Psoas muscle (tissue), 8 donors: ENCODE measurements around the gene VAV3. TPM values are rescaled to one million over a fixed set of nuclear protein-coding genes. Genes with fewer than 3 reads are reported as not detected.

Source experiments
- ATAC-seq, 4 donors: fragments of 200-7000 bp; cut with Tn5 transposase; one replicate each; pipeline ENCODE4 v1.9.1; 2020; ENCODE audit warnings: moderate library complexity in 3 of 4, mild to moderate bottlenecking in 2 of 4
- DNase-seq, 2 donors: peaks; one replicate each; pipeline ENCODE4 v3.0.0-alpha.2; 2020
- H3K27ac ChIP-seq: fragments of 200-600 bp; one replicate; pipeline ENCODE4 v1.8.0; 2022
- H3K27me3 ChIP-seq, 3 donors: fragments of 200-600 bp in 1 of 3; one replicate each; pipeline versions ENCODE4 v1.6.1 to v1.8.0; 2013 to 2022; ENCODE audit warnings: low read length in 2 of 3, mild to moderate bottlenecking in 2 of 3, moderate library complexity in 1 of 3; ENCODE audit not compliant: insufficient read depth in 3 of 3
- H3K36me3 ChIP-seq, 2 donors: fragments of 200-600 bp in 1 of 2; one replicate each; pipeline versions ENCODE4 v1.6.1 to v1.8.0; 2013 to 2022; ENCODE audit warnings: low read depth in 1 of 2, mild to moderate bottlenecking in 1 of 2, moderate library complexity in 1 of 2; ENCODE audit not compliant: insufficient read depth in 1 of 2
- H3K4me1 ChIP-seq: fragments of 200-600 bp; one replicate; pipeline ENCODE4 v1.8.0; 2022
- H3K4me3 ChIP-seq: fragments of 200-600 bp; one replicate; pipeline ENCODE4 v1.8.0; 2022; ENCODE audit warnings: mild to moderate bottlenecking
- H3K9me3 ChIP-seq: fragments of 200-600 bp; one replicate; pipeline ENCODE4 v1.8.0; 2022
- CTCF ChIP-seq: fragments of 200-600 bp; IDR thresholded peaks from one replicate; pipeline ENCODE4 v1.8.0; 2022; ENCODE audit warnings: antibody characterized with exemption
- WGBS, 3 donors: extraction: QIAGEN DNeasy Blood & Tissue Kit; methylation state at CpG; one replicate each; pipeline versions ENCODE4 v1.1.6 to v1.1.7; 2013; 5-methylcytosine and 5-hydroxymethylcytosine counted together
- intact Hi-C, 2 donors: fragments of 100-400 bp; cut with DNase I; formaldehyde crosslinking; loops; one replicate each; pipeline versions ENCODE4 v1.11.0 to v1.14.2; 2022
- polyA plus RNA-seq, 3 donors: library from polyadenylated mRNA; stranded (reverse); fragments of 200-250 nt; gene quantifications; one replicate each; pipeline ENCODE4 v1.2.3, GENCODE V29; 2013
- total RNA-seq, 4 donors: library from RNA; stranded (reverse); fragmentation: NEBNext Ultra II Directional in 2 of 4; extraction: Animal tissue kit (Norgen Biotek cat#: 25700) in 2 of 4; gene quantifications; one replicate each; pipeline versions ENCODE4 v1.2.1 to v1.2.4, GENCODE V29; 2021 to 2023
- donor health status: healthy with polysubstance abuse.
- donor health status: DM: no; HTN: no; CAD: no; lungs with moderate emphysema.
- donor health status: Bipolar disorder and iron deficiency.
- donor health status: healthy.
- donor health status: DM: yes; HTN: yes; CAD: no.
- donor health status: DM: no; HTN: no; CAD: no.
- donor health status: DM: no; HTN: no; CAD: no.
- donor health status: DM: yes; HTN: yes; CAD: no.

The VAV3 gene
- total and polyA plus RNA-seq, 7 donors: 0.28 to 1.7 (median 0.72) TPM

- Histone ChIP-seq H3K9me3 (no peaks in the 10 kb centered on the region), H3K27me3 (no peaks in the 10 kb centered on the region), H3K4me1 (no peaks in the 10 kb centered on the region), H3K36me3 (no peaks in the 10 kb centered on the region), H3K27ac (no peak overlapping the region), H3K4me3 (no peak overlapping the region)
- no peak for DNase-seq
- TF ChIP-seq CTCF: no peak
- intact Hi-C loops: no loop called here
- 78 to 83% (median 80%) methylated on average over 6 of the region's 6 CpGs for WGBS, 3 donors
- ATAC-seq: no peak
Measured at GRCh38 chr1:107762751-107763390, 202.1 kb downstream of the VAV3 start.

- Histone ChIP-seq H3K9me3 (no peaks in the 10 kb centered on the region), H3K27me3 (no peaks in the 10 kb centered on the region), H3K4me1 (no peaks in the 10 kb centered on the region), H3K4me3 (no peak overlapping the region), H3K36me3 (no peaks in the 10 kb centered on the region), H3K27ac (no peak overlapping the region)
- intact Hi-C loops: no loop called here
- ATAC-seq: no peak
- TF ChIP-seq CTCF: no peak
- 68 to 74% (median 69%) methylated on average over 3 of the region's 3 CpGs for WGBS, 3 donors
- no peak for DNase-seq
Measured at GRCh38 chr1:107760065-107760464, 204.9 kb downstream of the VAV3 start.

- no peaks in the 10 kb centered on the region for H3K27me3 ChIP-seq
- H3K9me3 ChIP-seq: no peaks in the 10 kb centered on the region
- intact Hi-C loops: no loop called here
- 39 to 47% (median 41%) methylated on average over 6 of the region's 6 CpGs for WGBS, 3 donors
- no peak overlapping the region for H3K4me3 ChIP-seq
- H3K4me1 ChIP-seq: no peaks in the 10 kb centered on the region
- no peaks in the 10 kb centered on the region for H3K36me3 ChIP-seq
- DNase-seq (no peak), ATAC-seq (no peak)
- no peak overlapping the region for H3K27ac ChIP-seq
- peak; percentile 27 for TF ChIP-seq CTCF
Measured at GRCh38 chr1:107750364-107750959, 214.5 kb downstream of the VAV3 start.

- Histone ChIP-seq H3K36me3 (no peaks in the 10 kb centered on the region), H3K4me1 (no peaks in the 10 kb centered on the region), H3K9me3 (no peaks in the 10 kb centered on the region), H3K4me3 (no peak overlapping the region), H3K27me3 (no peaks in the 10 kb centered on the region), H3K27ac (no peak overlapping the region)
- intact Hi-C loops: no loop called here
- no peak for TF ChIP-seq CTCF
- DNase-seq (no peak), ATAC-seq (no peak)
- WGBS, 3 donors: 50 to 59% (median 57%) methylated on average over 2 of the region's 2 CpGs
Measured at GRCh38 chr1:107748531-107748930, 216.4 kb downstream of the VAV3 start.

GRCh38 chr1:107741242-107741641 lies 223.7 kb downstream of the VAV3 start:
- H3K9me3 ChIP-seq: no peaks in the 10 kb centered on the region
- no peak overlapping the region for H3K27ac ChIP-seq
- no peak for ATAC-seq
- no peaks in the 10 kb centered on the region for H3K27me3 ChIP-seq
- TF ChIP-seq CTCF: no peak
- no peak for DNase-seq
- no peaks in the 10 kb centered on the region for H3K4me1 ChIP-seq
- intact Hi-C loops: no loop called here
- 82 to 86% (median 84%) methylated on average over 4 of the region's 4 CpGs for WGBS, 3 donors
- no peaks in the 10 kb centered on the region for H3K36me3 ChIP-seq
- H3K4me3 ChIP-seq: no peak overlapping the region
